ENCODE results near the gene MTTP. TPM values are rescaled to one million over a fixed set of nuclear protein-coding genes. Genes with fewer than 3 reads are reported as not detected.

Gene MTTP
- total RNA-seq, 1 donor: not detected

- no peak within 1 kb of the TSS for H3K4me3 ChIP-seq (ENCODE audit: low read depth, low read length)
- TF ChIP-seq CTCF (IDR thresholded peaks at IDR 0.05; ENCODE audit: insufficient read depth, low read depth, low read length): no peak
- DNase-seq (ENCODE audit: low read depth): no peak
These were observed 83.2 kb downstream of the MTTP start, which contains the start of gene C4orf54 for GRCh38 chr4:99657798-99658197. Gene C4orf54, minus strand, starts transcription at chr4:99657828. Its CDS starts 3,180 bp downstream, at chr4:99654648.

- no peak for TF ChIP-seq CTCF (IDR thresholded peaks at IDR 0.05; ENCODE audit: insufficient read depth, low read depth, low read length)
- DNase-seq (ENCODE audit: low read depth): no peak
- H3K4me3 ChIP-seq (ENCODE audit: low read depth, low read length): no peak overlapping the region
These were observed 84.0 kb downstream of the MTTP start for GRCh38 chr4:99658666-99659065.

GRCh38 chr4:99661907-99662306, 87.3 kb downstream of the MTTP start:
- DNase-seq (ENCODE audit: low read depth): no peak
- no peak overlapping the region for H3K4me3 ChIP-seq (ENCODE audit: low read depth, low read length)
- no peak for TF ChIP-seq CTCF (IDR thresholded peaks at IDR 0.05; ENCODE audit: insufficient read depth, low read depth, low read length)

GRCh38 chr4:99664716-99665115, 90.1 kb downstream of the MTTP start:
- DNase-seq (ENCODE audit: low read depth): no peak
- H3K4me3 ChIP-seq (ENCODE audit: low read depth, low read length): no peak overlapping the region
- TF ChIP-seq CTCF (IDR thresholded peaks at IDR 0.05; ENCODE audit: insufficient read depth, low read depth, low read length): no peak

- TF ChIP-seq CTCF (IDR thresholded peaks at IDR 0.05; ENCODE audit: insufficient read depth, low read depth, low read length): no peak
- no peak for DNase-seq (ENCODE audit: low read depth)
These were observed 91.4 kb downstream of the MTTP start for GRCh38 chr4:99665983-99666382.

GRCh38 chr4:99668472-99668871, 93.8 kb downstream of the MTTP start:
- H3K4me3 ChIP-seq (ENCODE audit: low read depth, low read length): no peak overlapping the region
- no peak for TF ChIP-seq CTCF (IDR thresholded peaks at IDR 0.05; ENCODE audit: insufficient read depth, low read depth, low read length)
- DNase-seq (ENCODE audit: low read depth): no peak

More at GRCh38 chr4:99665983-99666382, 91.4 kb downstream of the MTTP start:
- no peak overlapping the region for H3K4me3 ChIP-seq (ENCODE audit: low read depth, low read length)

GRCh38 chr4:99669084-99669483, 94.5 kb downstream of the MTTP start:
- TF ChIP-seq CTCF (IDR thresholded peaks at IDR 0.05; ENCODE audit: insufficient read depth, low read depth, low read length): no peak
- H3K4me3 ChIP-seq (ENCODE audit: low read depth, low read length): no peak overlapping the region
- DNase-seq (ENCODE audit: low read depth): no peak
